ENCODE data around the gene SDCCAG8. TPM values are rescaled to one million over a fixed set of nuclear protein-coding genes. Genes with fewer than 3 reads are reported as not detected.

Gene SDCCAG8
- total RNA-seq, 2 donors from 2014 or later: 23.2 to 91.0 TPM

DNA sequence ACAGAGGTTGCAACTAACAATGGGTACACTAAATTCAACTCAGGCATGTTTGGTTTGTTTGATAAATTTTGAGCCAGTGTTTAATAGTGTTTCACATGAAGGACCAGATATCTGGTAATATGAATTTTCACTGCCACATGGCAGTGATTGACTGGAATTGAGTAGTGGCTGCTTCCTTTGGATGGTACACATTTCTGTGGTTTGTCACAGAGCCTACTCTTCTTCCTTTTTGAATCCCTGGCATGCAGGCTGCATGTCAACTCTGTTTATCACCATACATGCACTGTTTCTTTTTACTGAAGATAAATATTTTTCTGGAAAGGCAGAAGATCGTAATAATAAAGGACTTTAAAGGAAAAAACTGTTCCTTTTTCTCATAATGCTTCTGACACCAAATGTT is 35.5 kb downstream of the SDCCAG8 start:
- Histone ChIP-seq H3K36me3 (peaks cover 6% of the 10 kb centered on the region), H3K4me3 (no peak overlapping the region), H3K9me3 (no peaks in the 10 kb centered on the region), H3K4me1 (ENCODE audit: control insufficient read depth in 1 of 2, low read depth in 2 of 2) (peaks cover 6 to 22% of the 10 kb centered on the region in 2 donors), H3K27me3 (replicated peaks; ENCODE audit: insufficient read depth) (no peaks in the 10 kb centered on the region), H3K27ac (no peak overlapping the region)
- ATAC-seq (ENCODE audit: insufficient number of reproducible peaks, low FRiP score, low read depth): no peak
- DNase-seq (ENCODE audit: low spot score): no peak
- TF ChIP-seq, protein P1, sequence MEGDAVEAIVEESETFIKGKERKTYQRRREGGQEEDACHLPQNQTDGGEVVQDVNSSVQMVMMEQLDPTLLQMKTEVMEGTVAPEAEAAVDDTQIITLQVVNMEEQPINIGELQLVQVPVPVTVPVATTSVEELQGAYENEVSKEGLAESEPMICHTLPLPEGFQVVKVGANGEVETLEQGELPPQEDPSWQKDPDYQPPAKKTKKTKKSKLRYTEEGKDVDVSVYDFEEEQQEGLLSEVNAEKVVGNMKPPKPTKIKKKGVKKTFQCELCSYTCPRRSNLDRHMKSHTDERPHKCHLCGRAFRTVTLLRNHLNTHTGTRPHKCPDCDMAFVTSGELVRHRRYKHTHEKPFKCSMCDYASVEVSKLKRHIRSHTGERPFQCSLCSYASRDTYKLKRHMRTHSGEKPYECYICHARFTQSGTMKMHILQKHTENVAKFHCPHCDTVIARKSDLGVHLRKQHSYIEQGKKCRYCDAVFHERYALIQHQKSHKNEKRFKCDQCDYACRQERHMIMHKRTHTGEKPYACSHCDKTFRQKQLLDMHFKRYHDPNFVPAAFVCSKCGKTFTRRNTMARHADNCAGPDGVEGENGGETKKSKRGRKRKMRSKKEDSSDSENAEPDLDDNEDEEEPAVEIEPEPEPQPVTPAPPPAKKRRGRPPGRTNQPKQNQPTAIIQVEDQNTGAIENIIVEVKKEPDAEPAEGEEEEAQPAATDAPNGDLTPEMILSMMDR (IDR thresholded peaks at IDR 0.05): no peak

- ATAC-seq (ENCODE audit: insufficient number of reproducible peaks, low FRiP score, low read depth): no peak
Measured at GRCh38 chr1:243292117-243292516, 36.3 kb downstream of the SDCCAG8 start.

GRCh38 chr1:243293941-243294722 is 38.3 kb downstream of the SDCCAG8 start:
- H3K36me3 ChIP-seq: peaks cover 9% of the 10 kb centered on the region
- TF ChIP-seq, protein P1 (IDR thresholded peaks at IDR 0.05): no peak
- H3K9me3 ChIP-seq: no peaks in the 10 kb centered on the region
- ATAC-seq (ENCODE audit: insufficient number of reproducible peaks, low FRiP score, low read depth) (no peak), DNase-seq (ENCODE audit: low spot score) (no peak)
- no peaks in the 10 kb centered on the region for H3K4me1 ChIP-seq (ENCODE audit: control insufficient read depth in 1 of 2, low read depth in 2 of 2)
- no peaks in the 10 kb centered on the region for H3K27me3 ChIP-seq (replicated peaks; ENCODE audit: insufficient read depth)
- H3K27ac ChIP-seq: no peak overlapping the region
- no peak overlapping the region for H3K4me3 ChIP-seq

More at GRCh38 chr1:243292117-243292516, 36.3 kb downstream of the SDCCAG8 start:
- DNase-seq (ENCODE audit: low spot score): no peak
- H3K4me3 ChIP-seq: no peak overlapping the region
- no peaks in the 10 kb centered on the region for H3K9me3 ChIP-seq
- H3K27ac ChIP-seq: no peak overlapping the region
- no peaks in the 10 kb centered on the region for H3K27me3 ChIP-seq (replicated peaks; ENCODE audit: insufficient read depth)
- peaks cover 6% of the 10 kb centered on the region for H3K36me3 ChIP-seq
- H3K4me1 ChIP-seq (ENCODE audit: control insufficient read depth in 1 of 2, low read depth in 2 of 2): peaks cover 6 to 14% of the 10 kb centered on the region in 2 donors
- TF ChIP-seq, protein P1 (IDR thresholded peaks at IDR 0.05): no peak

DNA sequence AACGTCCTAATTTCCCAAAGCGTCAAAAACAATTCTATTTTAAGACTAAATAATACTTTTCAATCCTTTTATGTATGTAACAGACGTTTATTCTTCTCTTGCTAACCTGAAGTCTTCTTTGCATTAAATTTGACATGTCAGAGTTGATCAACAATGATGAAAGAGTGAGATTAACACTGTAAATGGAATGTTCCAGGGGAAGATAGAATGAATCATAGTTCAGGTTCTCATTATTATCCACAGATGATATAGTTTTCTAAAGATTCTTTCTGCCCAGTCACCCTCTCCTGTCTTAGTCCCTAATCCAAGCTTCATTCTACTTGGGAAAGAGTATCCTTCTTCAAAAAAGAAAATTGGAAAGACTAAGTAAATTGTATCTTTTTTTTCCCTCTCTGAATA is 38.9 kb downstream of the SDCCAG8 start:
- H3K27ac ChIP-seq: no peak overlapping the region
- no peak for ATAC-seq (ENCODE audit: insufficient number of reproducible peaks, low FRiP score, low read depth)
- H3K27me3 ChIP-seq (replicated peaks; ENCODE audit: insufficient read depth): no peaks in the 10 kb centered on the region
- no peaks in the 10 kb centered on the region for H3K4me1 ChIP-seq (ENCODE audit: control insufficient read depth in 1 of 2, low read depth in 2 of 2)
- no peaks in the 10 kb centered on the region for H3K9me3 ChIP-seq
- peaks cover 14% of the 10 kb centered on the region for H3K36me3 ChIP-seq
- TF ChIP-seq, protein P1 (IDR thresholded peaks at IDR 0.05): no peak
- no peak overlapping the region for H3K4me3 ChIP-seq
- no peak for DNase-seq (ENCODE audit: low spot score)

DNA sequence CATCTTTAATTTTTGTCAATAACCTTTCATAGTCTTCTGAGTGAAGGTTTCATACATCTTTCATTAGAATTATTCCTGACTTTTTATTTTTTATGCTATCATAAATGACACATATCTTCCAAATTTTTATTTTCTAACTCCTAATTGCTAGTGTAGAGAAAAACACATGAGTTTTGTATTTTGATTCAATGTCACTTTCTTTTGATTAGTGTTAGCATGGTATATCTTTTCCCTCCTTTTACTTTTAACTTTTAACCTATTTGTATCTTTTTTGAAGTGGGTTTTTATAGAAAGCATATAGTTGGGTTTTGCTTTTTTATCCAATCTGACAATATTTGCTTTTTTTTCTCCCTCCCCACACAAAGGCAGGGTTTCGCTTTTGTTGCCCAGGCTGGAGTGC is 43.2 kb downstream of the SDCCAG8 start:
- Histone ChIP-seq H3K36me3 (peaks cover 12% of the 10 kb centered on the region), H3K27ac (no peak overlapping the region), H3K9me3 (no peaks in the 10 kb centered on the region), H3K4me1 (ENCODE audit: control insufficient read depth in 1 of 2, low read depth in 2 of 2) (no peaks in the 10 kb centered on the region), H3K27me3 (replicated peaks; ENCODE audit: insufficient read depth) (no peaks in the 10 kb centered on the region), H3K4me3 (no peak overlapping the region)
- no peak for DNase-seq (ENCODE audit: low spot score)
- TF ChIP-seq, protein P1 (IDR thresholded peaks at IDR 0.05): no peak
- ATAC-seq (ENCODE audit: insufficient number of reproducible peaks, low FRiP score, low read depth): no peak

Data from thoracic aorta (tissue), 2 donors.